GM18867 (cell line): ENCODE measurements around the gene BPIFB3.

Experiments used
- ATAC-seq: cut with Tn5 transposase; IDR thresholded peaks from one replicate; pipeline ENCODE4 v1.9.1; 2021; ENCODE audit warnings: mild to moderate bottlenecking, moderate library complexity; ENCODE audit not compliant: unreplicated experiment

BPIFB3 gene

GRCh38 chr20:33053291-33054106 lies at the start of gene BPIFB3:
Gene BPIFB3, plus strand, starts transcription at chr20:33053903. Its CDS starts 1,533 bp downstream, at chr20:33055436.
- no peak for ATAC-seq

GRCh38 chr20:33004141-33004751 lies 49.5 kb upstream of the BPIFB3 start, which contains the start of gene SUN5:
Gene SUN5, minus strand, starts transcription at chr20:33004433. Its CDS starts 93 bp downstream, at chr20:33004340.
- ATAC-seq: no peak

- no peak for ATAC-seq
Observed at GRCh38 chr20:33005132-33005566, 48.6 kb upstream of the BPIFB3 start.

GRCh38 chr20:33005908-33006775 lies 47.6 kb upstream of the BPIFB3 start:
- no peak for ATAC-seq

GRCh38 chr20:33006776-33007375 lies 46.8 kb upstream of the BPIFB3 start:
- ATAC-seq: no peak

GRCh38 chr20:33007376-33008335 lies 46.0 kb upstream of the BPIFB3 start, which contains the start of gene BPIFB2:
Gene BPIFB2, plus strand, starts transcription at chr20:33007704. Its CDS starts 871 bp downstream, at chr20:33008575.
- no peak for ATAC-seq

- no peak for ATAC-seq
Observed at GRCh38 chr20:33008336-33009213, 45.1 kb upstream of the BPIFB3 start.

- ATAC-seq: no peak
Observed at GRCh38 chr20:33009214-33010132, 44.2 kb upstream of the BPIFB3 start.

GRCh38 chr20:33010133-33010504 lies 43.6 kb upstream of the BPIFB3 start:
- ATAC-seq: no peak

- ATAC-seq: no peak
Observed at GRCh38 chr20:33010674-33011449, 42.8 kb upstream of the BPIFB3 start.

- ATAC-seq: no peak
Observed at GRCh38 chr20:33012327-33013189, 41.1 kb upstream of the BPIFB3 start.

- ATAC-seq: no peak
Observed at GRCh38 chr20:33013701-33014326, 39.9 kb upstream of the BPIFB3 start.

GRCh38 chr20:33014336-33015113 lies 39.2 kb upstream of the BPIFB3 start:
- no peak for ATAC-seq

- no peak for ATAC-seq
Observed at GRCh38 chr20:33015114-33015484, 38.6 kb upstream of the BPIFB3 start.
